Nephron (organoid): Measurements from ENCODE around the gene ARMC7.
"Not testable (repeated sequence)": the region's sequence is repeated elsewhere in the genome, so short reads cannot be mapped to it uniquely, and the experiment has no call there.

Source experiments
- H3K27ac Mint-ChIP-seq, 3 experiments: 2 replicates each; pipeline ENCODE4 v1.8.0; 2020; ENCODE audit warnings: mixed read lengths in 3 of 3, mild to moderate bottlenecking in 2 of 3, moderate library complexity in 1 of 3
- H3K27me3 Mint-ChIP-seq: 2 replicates; pipeline ENCODE4 v1.8.0; 2021; ENCODE audit warnings: low read depth, mild to moderate bottlenecking, moderate library complexity, mixed read lengths
- H3K36me3 Mint-ChIP-seq: 2 replicates; pipeline ENCODE4 v1.8.0; 2020; ENCODE audit warnings: low read depth, mixed read lengths
- H3K4me1 Mint-ChIP-seq: 2 replicates; pipeline ENCODE4 v1.8.0; 2020; ENCODE audit warnings: mixed read lengths
- H3K4me3 Mint-ChIP-seq, 3 experiments: 2 replicates each; pipeline ENCODE4 v1.8.0; 2020; ENCODE audit warnings: mild to moderate bottlenecking in 3 of 3, mixed read lengths in 3 of 3, moderate library complexity in 2 of 3
- H3K9me3 Mint-ChIP-seq: 2 replicates; pipeline ENCODE4 v1.8.0; 2020; ENCODE audit warnings: mixed read lengths
- TF ChIP-seq, protein P1 (sequence below), 3 experiments: fragments of 200-600 bp; sonication (generic); IDR thresholded peaks; one replicate each; pipeline ENCODE4 v1.5.0; 2021; ENCODE audit warnings: antibody characterized with exemption in 3 of 3; ENCODE audit not compliant: unreplicated experiment in 3 of 3

ARMC7 gene

DNA sequence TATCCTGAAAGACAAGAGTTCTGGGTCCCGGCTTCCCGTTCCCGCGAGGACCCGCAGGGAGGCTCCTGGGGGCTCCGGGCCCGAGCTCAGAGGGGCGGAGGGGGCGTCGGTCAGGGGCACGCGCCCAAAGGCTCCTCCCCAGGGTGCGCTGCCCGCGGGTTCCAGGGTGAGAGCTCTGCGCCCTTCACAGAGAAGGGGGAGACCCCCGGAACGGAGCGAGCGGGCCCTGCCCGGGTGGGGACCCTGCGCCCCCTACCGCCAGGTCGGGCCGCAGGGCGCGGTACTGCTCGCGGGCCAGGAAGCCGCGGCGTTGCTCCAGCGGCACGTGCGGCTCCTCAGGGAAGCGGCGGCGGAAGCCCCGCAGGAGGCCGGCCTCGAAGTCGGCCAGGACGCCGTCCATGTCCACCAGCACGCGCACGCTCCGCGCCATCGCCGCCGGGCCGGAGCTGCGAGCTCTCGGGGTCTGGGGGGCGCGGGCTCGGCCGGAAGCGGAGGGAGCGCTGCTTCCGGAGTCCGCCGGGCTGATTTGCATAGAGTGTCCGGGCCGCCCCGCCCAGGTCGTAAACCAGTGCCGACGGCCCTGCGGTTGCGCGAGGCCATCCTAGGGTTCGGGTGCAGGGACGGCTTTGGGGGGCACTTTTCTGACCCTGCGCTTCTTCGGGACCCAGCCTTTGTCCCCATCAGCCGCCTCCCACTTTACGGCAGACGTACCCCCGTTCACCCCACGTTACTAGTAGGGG, 21.7 kb downstream of the ARMC7 start, which contains the start of gene NT5C:
Gene NT5C (minus strand): TSS at position 465 of the 740 bp plus-strand sequence. CDS start 35 bp downstream, at position 430.
- Mint-ChIP-seq H3K27ac (peak within 1 kb of the TSS; percentile 96 to 99 (median 98)), H3K36me3 (peaks cover 30% of the 10 kb centered on the region), H3K4me1 (peaks cover 7% of the 10 kb centered on the region), H3K4me3 (peak within 1 kb of the TSS; percentile 96 to 97 (median 96)), H3K9me3 (no peaks in the 10 kb centered on the region), H3K27me3 (no peaks in the 10 kb centered on the region)
- TF ChIP-seq, protein P1, sequence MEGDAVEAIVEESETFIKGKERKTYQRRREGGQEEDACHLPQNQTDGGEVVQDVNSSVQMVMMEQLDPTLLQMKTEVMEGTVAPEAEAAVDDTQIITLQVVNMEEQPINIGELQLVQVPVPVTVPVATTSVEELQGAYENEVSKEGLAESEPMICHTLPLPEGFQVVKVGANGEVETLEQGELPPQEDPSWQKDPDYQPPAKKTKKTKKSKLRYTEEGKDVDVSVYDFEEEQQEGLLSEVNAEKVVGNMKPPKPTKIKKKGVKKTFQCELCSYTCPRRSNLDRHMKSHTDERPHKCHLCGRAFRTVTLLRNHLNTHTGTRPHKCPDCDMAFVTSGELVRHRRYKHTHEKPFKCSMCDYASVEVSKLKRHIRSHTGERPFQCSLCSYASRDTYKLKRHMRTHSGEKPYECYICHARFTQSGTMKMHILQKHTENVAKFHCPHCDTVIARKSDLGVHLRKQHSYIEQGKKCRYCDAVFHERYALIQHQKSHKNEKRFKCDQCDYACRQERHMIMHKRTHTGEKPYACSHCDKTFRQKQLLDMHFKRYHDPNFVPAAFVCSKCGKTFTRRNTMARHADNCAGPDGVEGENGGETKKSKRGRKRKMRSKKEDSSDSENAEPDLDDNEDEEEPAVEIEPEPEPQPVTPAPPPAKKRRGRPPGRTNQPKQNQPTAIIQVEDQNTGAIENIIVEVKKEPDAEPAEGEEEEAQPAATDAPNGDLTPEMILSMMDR (IDR thresholded peaks at IDR 0.05; ENCODE audit: unreplicated experiment in 3 of 3), result peak; percentile 60 to 74 (median 64)

DNA sequence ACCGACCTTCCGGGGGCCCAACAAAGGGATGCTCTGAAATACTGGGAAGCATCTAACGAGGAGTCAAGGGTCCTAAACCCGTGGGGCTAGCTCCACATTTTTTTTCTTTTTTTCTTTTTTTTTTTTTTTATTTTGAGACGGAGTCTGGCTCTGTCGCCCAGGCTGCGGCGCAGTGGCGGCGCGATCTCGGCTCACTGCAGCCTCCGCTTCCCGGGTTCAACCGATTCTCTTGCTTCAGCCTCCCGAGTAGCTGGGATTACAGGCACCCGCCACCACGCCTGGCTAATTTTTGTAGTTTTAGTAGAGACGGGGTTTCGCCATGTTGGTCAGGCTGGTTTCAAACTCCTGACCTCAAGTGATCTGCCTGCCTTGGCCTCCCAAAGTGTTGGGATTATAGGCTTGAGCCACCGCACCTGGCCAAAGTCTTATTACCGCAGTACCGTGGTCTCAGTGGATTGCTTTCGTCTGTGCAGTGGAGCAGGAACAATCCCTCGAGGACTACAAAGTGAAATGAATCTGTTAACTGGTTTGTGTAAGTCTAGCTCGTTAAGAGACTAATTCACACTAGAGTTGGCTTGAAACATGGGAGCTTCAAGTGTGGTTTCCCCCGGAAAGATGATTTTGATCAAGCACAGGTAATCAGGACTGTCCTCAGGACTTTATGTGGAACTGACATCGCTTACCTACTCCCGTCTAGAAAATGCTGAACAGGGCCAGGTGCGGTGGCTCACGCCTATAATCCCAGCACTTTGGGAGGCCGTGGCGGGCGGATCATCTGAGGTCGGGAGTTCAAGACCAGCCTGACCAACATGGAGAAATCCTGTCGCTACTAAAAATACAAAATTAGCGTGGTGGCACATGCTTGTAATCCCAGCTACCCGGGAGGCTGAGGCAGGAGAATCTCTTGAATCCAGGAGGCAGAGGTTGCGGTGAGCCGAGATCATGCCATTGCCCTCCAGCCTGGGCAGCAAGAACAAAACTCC, 22.5 kb downstream of the ARMC7 start:
- not testable (repeated sequence) for H3K4me1 Mint-ChIP-seq, H3K9me3 Mint-ChIP-seq, H3K27me3 Mint-ChIP-seq
- peak overlapping the region; percentile 96 to 99 (median 98) for H3K27ac Mint-ChIP-seq
- H3K36me3 Mint-ChIP-seq, result peaks cover 36% of the 10 kb centered on the region
- H3K4me3 Mint-ChIP-seq, result peak overlapping the region; percentile 90 to 97 (median 93)

DNA sequence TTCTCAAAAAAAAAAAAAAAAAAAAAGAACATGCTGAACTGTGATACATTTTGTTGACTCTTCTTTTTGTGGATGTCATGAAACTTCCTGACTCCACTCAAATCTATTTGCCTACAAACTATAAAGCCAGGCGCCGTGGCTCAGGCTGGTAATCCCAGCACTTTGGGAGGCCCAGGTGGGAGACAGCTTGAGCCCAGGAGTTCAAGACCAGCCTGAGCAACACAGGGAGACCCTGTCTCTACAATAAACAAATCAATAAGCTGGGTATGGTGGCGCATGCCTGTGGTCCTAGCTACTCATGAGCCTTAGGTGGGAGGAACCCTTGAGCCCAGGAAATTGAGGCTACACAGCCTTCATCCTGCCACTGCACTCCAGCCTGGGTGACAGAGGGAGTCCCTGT, 23.2 kb downstream of the ARMC7 start:
- no peaks in the 10 kb centered on the region for H3K27me3 Mint-ChIP-seq
- peak overlapping the region in 1 of 3 experiments; percentile 37 for H3K27ac Mint-ChIP-seq
- TF ChIP-seq, protein P1 (IDR thresholded peaks at IDR 0.05; ENCODE audit: unreplicated experiment in 3 of 3), result no peak
- H3K36me3 Mint-ChIP-seq, result peaks cover 36% of the 10 kb centered on the region
- peaks cover 7% of the 10 kb centered on the region for H3K4me1 Mint-ChIP-seq
- peak overlapping the region; percentile 37 to 59 (median 51) for H3K4me3 Mint-ChIP-seq
- no peaks in the 10 kb centered on the region for H3K9me3 Mint-ChIP-seq

DNA sequence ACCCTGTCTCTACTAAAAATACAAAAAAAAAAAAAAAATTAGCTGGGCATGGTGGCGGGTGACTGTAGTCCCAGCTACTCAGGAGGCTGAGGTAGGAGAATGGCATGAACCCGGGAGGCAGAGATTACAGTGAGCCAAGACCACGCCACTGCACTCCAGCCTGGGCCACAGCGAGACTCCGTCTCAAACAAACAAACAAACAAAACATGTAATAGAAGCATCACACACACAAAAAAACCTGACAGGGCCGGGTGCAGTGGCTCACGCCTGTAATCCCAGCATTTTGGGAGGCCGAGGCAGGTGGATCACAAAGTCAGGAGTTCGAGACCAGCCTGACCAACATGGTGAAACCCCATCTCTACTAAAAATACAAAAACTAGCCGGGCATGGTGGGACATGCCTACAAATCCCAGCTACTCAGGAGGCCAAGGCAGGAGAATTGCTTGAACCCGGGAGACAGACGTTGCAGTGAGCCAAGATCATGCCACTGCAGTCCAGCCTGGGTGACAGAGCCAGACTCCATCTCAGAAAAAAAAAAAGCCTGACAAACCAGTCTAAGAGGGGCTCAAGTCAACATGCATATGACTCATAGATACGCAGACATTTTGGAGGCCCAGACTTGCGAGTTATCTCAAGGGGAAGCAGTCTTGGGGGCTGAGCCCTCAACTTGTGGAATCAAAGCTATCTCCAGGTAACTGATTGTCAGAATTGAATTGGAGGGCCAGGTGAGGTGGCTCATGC, 24.0 kb downstream of the ARMC7 start:
- not testable (repeated sequence) for H3K4me1 Mint-ChIP-seq, H3K27me3 Mint-ChIP-seq, H3K9me3 Mint-ChIP-seq, H3K4me3 Mint-ChIP-seq, H3K27ac Mint-ChIP-seq
- H3K36me3 Mint-ChIP-seq, result peaks cover 37% of the 10 kb centered on the region

DNA sequence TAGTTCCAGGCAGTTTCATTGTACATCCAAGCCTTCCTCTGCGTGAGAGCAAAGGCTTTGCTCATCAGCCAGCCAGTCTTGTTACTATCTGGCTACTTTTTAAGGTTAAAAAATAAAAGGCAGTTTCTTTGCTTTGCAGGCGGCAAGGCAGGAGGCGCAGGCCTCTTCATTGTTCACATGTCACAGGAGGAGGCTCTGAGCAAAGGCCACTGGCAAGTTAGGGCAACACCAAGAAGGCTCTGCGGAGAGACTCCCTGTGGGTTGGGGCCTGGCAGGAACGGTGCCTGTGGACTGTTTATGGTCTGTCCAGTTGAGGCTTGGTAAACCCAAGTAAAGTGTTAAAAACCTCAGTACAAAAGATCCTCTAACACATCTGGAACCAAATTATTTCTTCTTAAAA, 25.7 kb downstream of the ARMC7 start:
- no peaks in the 10 kb centered on the region for H3K27me3 Mint-ChIP-seq
- H3K9me3 Mint-ChIP-seq, result no peaks in the 10 kb centered on the region
- TF ChIP-seq, protein P1 (IDR thresholded peaks at IDR 0.05; ENCODE audit: unreplicated experiment in 3 of 3), result no peak
- peak overlapping the region in 2 of 3 experiments; percentile 34 to 39 for H3K27ac Mint-ChIP-seq
- H3K4me3 Mint-ChIP-seq, result peak overlapping the region in 1 of 3 experiments; percentile 22
- H3K4me1 Mint-ChIP-seq, result peaks cover 4% of the 10 kb centered on the region
- peaks cover 44% of the 10 kb centered on the region for H3K36me3 Mint-ChIP-seq

DNA sequence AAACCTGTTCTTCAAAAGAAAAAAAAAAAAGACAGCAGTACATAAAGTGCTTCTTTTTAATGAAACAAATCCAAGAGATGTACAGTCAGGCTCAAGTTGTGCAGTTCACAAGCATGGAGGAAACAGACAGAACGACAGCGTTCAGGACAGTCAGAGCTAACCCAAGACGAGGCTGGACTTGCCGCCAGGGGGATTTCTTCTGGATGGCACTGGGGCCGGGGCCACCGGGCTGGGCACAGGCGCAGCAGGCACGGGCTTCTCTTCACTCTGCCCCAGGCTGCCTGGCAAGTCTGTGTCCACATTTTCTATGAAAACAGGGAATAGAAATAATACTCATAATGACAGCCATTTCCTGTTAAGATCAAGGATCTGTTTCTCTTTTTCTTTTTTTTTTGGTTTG, 26.2 kb downstream of the ARMC7 start:
- Mint-ChIP-seq H3K4me1 (no peaks in the 10 kb centered on the region), H3K27ac (peak overlapping the region in 1 of 3 experiments; percentile 8)
- TF ChIP-seq, protein P1 (IDR thresholded peaks at IDR 0.05; ENCODE audit: unreplicated experiment in 3 of 3), result no peak

DNA sequence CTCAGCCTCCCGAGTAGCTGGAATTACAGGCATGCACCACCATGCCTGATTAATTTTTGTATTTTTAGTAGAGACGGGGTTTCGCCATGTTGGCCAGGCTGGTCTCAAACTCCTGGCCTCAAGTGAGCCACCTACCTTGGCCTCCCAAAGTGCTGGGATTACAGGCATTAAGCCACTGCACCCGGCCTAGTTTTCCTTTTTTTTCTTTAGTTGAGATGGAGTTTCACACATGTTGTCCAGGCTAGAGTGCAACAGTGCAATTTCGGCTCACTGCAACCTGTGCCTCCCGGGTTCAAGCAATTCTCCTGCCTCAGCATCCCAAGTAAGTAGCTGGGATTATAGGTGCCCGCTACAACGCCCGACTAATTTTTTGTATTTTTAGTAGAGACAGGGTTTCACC, 28.0 kb downstream of the ARMC7 start:
- not testable (repeated sequence) for H3K4me3 Mint-ChIP-seq, H3K27ac Mint-ChIP-seq, H3K27me3 Mint-ChIP-seq, H3K4me1 Mint-ChIP-seq, H3K9me3 Mint-ChIP-seq
- H3K36me3 Mint-ChIP-seq, result peaks cover 57% of the 10 kb centered on the region

More for the DNA sequence above, 26.2 kb downstream of the ARMC7 start:
- H3K36me3 Mint-ChIP-seq, result peaks cover 45% of the 10 kb centered on the region
- H3K4me3 Mint-ChIP-seq, result no peak overlapping the region
- no peaks in the 10 kb centered on the region for H3K9me3 Mint-ChIP-seq
- no peaks in the 10 kb centered on the region for H3K27me3 Mint-ChIP-seq
